GM23338 (cell line): ENCODE results near the gene GOLGA8M.
"Not testable (repeated sequence)": the region's sequence is repeated elsewhere in the genome, so short reads cannot be mapped to it uniquely, and the experiment has no call there.

Experiments
- CREB1 ChIP-seq: fragments of 250-450 bp; sonication (Bioruptor Pico); IDR thresholded peaks from 2 replicates; pipeline ENCODE4 v1.5.0; 2020; ENCODE audit warnings: low read depth, mild to moderate bottlenecking, moderate library complexity
- EZH2 ChIP-seq: fragments of 200-600 bp; sonication (generic); IDR thresholded peaks from one replicate; pipeline ENCODE4 v1.8.0; 2017; ENCODE audit warnings: antibody characterized with exemption, mild to moderate bottlenecking, low read depth; ENCODE audit not compliant: unreplicated experiment
- EZH2phosphoT487 ChIP-seq: fragments of 200-600 bp; sonication (generic); IDR thresholded peaks from one replicate; pipeline ENCODE4 v1.8.1; 2018; ENCODE audit warnings: antibody characterized with exemption; ENCODE audit not compliant: unreplicated experiment
- JUNB ChIP-seq: IDR thresholded peaks from one replicate; pipeline ENCODE4 v1.6.1; 2016; ENCODE audit warnings: antibody characterized with exemption; ENCODE audit not compliant: unreplicated experiment
- POLR2AphosphoS5 ChIP-seq: IDR thresholded peaks from 2 replicates; pipeline ENCODE4 v1.6.1; 2016; ENCODE audit warnings: antibody characterized with exemption, low read depth
- REST ChIP-seq: IDR thresholded peaks from one replicate; pipeline ENCODE4 v1.6.1; 2018; ENCODE audit warnings: antibody characterized with exemption; ENCODE audit not compliant: unreplicated experiment
- STAT1 ChIP-seq: IDR thresholded peaks from one replicate; pipeline ENCODE4 v1.6.1; 2016; ENCODE audit warnings: antibody characterized with exemption; ENCODE audit not compliant: unreplicated experiment
- TF ChIP-seq, protein P1 (sequence below), 2 experiments: fragments of 200-600 bp in 1 of 2; sonication (generic) in 1 of 2; conservative IDR thresholded peaks; 2 replicates each; pipeline versions ENCODE4 v1.5.1 to v1.6.1; 2016 to 2017; ENCODE audit warnings: antibody characterized with exemption in 2 of 2, low read depth in 2 of 2, mild to moderate bottlenecking in 2 of 2, moderate library complexity in 1 of 2
- TF ChIP-seq, protein P2 (sequence below): IDR thresholded peaks from 2 replicates; pipeline ENCODE4 v1.6.1; 2016; ENCODE audit warnings: antibody characterized with exemption

DNA sequence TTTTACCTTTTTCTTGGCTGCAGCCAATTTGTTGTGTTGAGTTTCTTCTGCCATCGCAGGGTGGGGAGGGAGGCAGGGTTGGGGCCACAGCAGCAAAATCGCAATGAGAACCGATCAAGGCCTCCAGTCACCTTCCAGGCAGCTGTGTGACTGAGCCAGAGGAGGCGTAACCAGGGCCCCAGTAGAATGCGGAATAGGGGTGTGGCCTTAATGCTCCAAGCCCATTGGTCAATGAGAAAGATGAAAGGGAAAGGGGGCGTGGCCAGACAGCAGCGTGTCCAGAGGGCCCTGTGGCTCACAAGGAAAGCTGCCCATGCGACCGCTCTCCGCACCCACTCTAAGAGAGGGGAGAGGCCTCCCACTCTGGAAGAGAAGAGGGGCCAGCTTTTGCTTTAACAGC, at the start of gene GOLGA8M:
- not testable (repeated sequence) for TF ChIP-seq POLR2AphosphoS5, EZH2, JUNB, EZH2phosphoT487, REST, STAT1, CREB1
- TF ChIP-seq, protein P1, sequence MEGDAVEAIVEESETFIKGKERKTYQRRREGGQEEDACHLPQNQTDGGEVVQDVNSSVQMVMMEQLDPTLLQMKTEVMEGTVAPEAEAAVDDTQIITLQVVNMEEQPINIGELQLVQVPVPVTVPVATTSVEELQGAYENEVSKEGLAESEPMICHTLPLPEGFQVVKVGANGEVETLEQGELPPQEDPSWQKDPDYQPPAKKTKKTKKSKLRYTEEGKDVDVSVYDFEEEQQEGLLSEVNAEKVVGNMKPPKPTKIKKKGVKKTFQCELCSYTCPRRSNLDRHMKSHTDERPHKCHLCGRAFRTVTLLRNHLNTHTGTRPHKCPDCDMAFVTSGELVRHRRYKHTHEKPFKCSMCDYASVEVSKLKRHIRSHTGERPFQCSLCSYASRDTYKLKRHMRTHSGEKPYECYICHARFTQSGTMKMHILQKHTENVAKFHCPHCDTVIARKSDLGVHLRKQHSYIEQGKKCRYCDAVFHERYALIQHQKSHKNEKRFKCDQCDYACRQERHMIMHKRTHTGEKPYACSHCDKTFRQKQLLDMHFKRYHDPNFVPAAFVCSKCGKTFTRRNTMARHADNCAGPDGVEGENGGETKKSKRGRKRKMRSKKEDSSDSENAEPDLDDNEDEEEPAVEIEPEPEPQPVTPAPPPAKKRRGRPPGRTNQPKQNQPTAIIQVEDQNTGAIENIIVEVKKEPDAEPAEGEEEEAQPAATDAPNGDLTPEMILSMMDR (conservative IDR thresholded peaks at IDR 0.05; ENCODE audit: low read depth in 2 of 2), result not testable (repeated sequence)
- TF ChIP-seq, protein P2, sequence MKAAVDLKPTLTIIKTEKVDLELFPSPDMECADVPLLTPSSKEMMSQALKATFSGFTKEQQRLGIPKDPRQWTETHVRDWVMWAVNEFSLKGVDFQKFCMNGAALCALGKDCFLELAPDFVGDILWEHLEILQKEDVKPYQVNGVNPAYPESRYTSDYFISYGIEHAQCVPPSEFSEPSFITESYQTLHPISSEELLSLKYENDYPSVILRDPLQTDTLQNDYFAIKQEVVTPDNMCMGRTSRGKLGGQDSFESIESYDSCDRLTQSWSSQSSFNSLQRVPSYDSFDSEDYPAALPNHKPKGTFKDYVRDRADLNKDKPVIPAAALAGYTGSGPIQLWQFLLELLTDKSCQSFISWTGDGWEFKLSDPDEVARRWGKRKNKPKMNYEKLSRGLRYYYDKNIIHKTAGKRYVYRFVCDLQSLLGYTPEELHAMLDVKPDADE, result not testable (repeated sequence)
